SU-DHL-6 (cell line): ENCODE results near the gene SPEN.

Experiments
- EZH2phosphoT487 ChIP-seq: fragments of 200-600 bp; sonication (generic), shearing (Covaris generic); conservative IDR thresholded peaks from 2 replicates; pipeline ENCODE4 v1.6.1; 2018; ENCODE audit warnings: mild to moderate bottlenecking, antibody characterized with exemption, low read length, moderate library complexity, mixed read lengths
- TF ChIP-seq, protein P1 (sequence below): fragments of 200-600 bp; sonication (generic); IDR thresholded peaks from one replicate; pipeline ENCODE4 v1.5.1; 2017; ENCODE audit warnings: antibody characterized with exemption, mild to moderate bottlenecking, low read length, moderate library complexity; ENCODE audit not compliant: insufficient read depth, poor library complexity, severe bottlenecking

DNA sequence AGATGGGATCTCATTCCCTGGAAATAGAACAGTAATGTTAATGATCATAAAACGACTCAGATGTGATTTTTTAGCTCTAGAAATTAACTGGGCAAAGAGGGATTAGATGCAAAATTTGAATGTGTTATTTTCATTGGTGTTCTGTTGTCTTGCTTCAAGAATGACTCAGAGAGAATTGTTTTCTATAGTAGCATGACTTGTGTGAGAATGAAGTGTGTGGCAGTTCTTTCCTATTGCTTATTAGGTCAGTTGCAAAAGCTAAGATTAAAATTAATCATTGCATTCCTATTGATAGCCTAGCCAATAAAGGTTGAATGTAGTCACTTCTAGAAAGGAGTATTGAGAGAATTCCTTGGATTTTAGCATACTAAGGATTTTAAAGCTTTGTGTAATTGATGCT lies 22.9 kb downstream of the SPEN start:
- TF ChIP-seq, protein P1, sequence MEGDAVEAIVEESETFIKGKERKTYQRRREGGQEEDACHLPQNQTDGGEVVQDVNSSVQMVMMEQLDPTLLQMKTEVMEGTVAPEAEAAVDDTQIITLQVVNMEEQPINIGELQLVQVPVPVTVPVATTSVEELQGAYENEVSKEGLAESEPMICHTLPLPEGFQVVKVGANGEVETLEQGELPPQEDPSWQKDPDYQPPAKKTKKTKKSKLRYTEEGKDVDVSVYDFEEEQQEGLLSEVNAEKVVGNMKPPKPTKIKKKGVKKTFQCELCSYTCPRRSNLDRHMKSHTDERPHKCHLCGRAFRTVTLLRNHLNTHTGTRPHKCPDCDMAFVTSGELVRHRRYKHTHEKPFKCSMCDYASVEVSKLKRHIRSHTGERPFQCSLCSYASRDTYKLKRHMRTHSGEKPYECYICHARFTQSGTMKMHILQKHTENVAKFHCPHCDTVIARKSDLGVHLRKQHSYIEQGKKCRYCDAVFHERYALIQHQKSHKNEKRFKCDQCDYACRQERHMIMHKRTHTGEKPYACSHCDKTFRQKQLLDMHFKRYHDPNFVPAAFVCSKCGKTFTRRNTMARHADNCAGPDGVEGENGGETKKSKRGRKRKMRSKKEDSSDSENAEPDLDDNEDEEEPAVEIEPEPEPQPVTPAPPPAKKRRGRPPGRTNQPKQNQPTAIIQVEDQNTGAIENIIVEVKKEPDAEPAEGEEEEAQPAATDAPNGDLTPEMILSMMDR = no peak
- TF ChIP-seq EZH2phosphoT487 = no peak
